ENCODE measurements around the gene STRN3.
"Not testable (repeated sequence)": the region's sequence is repeated elsewhere in the genome, so short reads cannot be mapped to it uniquely, and the experiment has no call there.

STRN3 gene

DNA sequence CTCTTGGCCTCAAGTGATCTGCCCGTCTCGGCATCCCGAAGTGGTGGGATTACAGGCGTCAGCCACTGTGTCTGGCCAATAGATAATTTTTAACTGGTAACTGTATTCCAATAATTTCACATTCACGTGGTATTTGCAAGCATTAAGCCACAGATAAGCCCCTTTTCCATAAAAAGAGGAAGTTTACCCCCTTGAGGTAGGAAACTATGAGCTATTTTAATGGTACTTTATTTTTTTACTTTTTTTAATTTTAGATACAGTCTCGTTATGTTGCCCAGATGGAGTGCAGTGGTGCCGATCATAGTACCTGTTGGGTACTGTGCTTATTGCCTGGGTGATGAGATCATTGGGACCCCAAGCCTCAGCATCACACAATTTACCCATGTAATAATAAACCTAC is 43.6 kb downstream of the STRN3 start:
- Histone ChIP-seq H3K36me3 (ENCODE audit: insufficient read depth, low read length) (no peaks in the 10 kb centered on the region), H3K4me1 (ENCODE audit: insufficient read depth, low read length) (no peaks in the 10 kb centered on the region), H3K9me3 (ENCODE audit: control insufficient read depth, insufficient read depth, low read length) (no peaks in the 10 kb centered on the region), H3K9ac (ENCODE audit: low read depth, low read length) (no peak overlapping the region)

- Histone ChIP-seq H3K9ac (ENCODE audit: low read depth, low read length) (no peak overlapping the region), H3K9me3 (ENCODE audit: control insufficient read depth, insufficient read depth, low read length) (no peaks in the 10 kb centered on the region), H3K36me3 (ENCODE audit: insufficient read depth, low read length) (no peaks in the 10 kb centered on the region), H3K4me1 (ENCODE audit: insufficient read depth, low read length) (no peaks in the 10 kb centered on the region)
Measured at GRCh38 chr14:30980980-30981379, 45.2 kb downstream of the STRN3 start.

- H3K9me3 ChIP-seq (ENCODE audit: control insufficient read depth, insufficient read depth, low read length); H3K36me3 ChIP-seq (ENCODE audit: insufficient read depth, low read length); H3K9ac ChIP-seq (ENCODE audit: low read depth, low read length); H3K4me1 ChIP-seq (ENCODE audit: insufficient read depth, low read length): not testable (repeated sequence)
Measured at GRCh38 chr14:30980106-30980704, 46.0 kb downstream of the STRN3 start.

DNA sequence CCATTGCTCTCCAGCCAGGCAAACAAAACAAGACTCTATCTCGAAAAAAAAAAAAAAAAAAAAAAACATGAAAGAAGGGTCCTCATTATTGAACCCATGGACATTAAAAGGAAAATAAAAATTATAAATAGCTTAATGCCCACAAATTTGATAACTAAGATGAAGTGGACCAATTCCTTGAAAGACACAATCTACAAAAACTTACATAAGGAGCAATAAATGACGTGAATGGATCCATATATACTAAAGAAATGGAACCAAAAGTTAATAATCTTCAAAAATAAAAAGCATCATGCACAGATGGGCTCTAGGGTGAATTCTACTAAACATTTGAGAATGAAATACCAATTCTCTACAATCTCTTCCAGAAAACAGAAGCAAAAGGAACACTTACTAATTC is 48.4 kb downstream of the STRN3 start:
- Histone ChIP-seq H3K36me3 (ENCODE audit: insufficient read depth, low read length) (no peaks in the 10 kb centered on the region), H3K4me1 (ENCODE audit: insufficient read depth, low read length) (no peaks in the 10 kb centered on the region), H3K9me3 (ENCODE audit: control insufficient read depth, insufficient read depth, low read length) (no peaks in the 10 kb centered on the region), H3K9ac (ENCODE audit: low read depth, low read length) (no peak overlapping the region)

- no peaks in the 10 kb centered on the region for H3K4me1 ChIP-seq (ENCODE audit: insufficient read depth, low read length)
- no peaks in the 10 kb centered on the region for H3K9me3 ChIP-seq (ENCODE audit: control insufficient read depth, insufficient read depth, low read length)
- no peaks in the 10 kb centered on the region for H3K36me3 ChIP-seq (ENCODE audit: insufficient read depth, low read length)
- H3K9ac ChIP-seq (ENCODE audit: low read depth, low read length), result no peak overlapping the region
Measured at GRCh38 chr14:30974628-30975027, 51.6 kb downstream of the STRN3 start.

- Histone ChIP-seq H3K36me3 (ENCODE audit: insufficient read depth, low read length) (no peaks in the 10 kb centered on the region), H3K9me3 (ENCODE audit: control insufficient read depth, insufficient read depth, low read length) (no peaks in the 10 kb centered on the region), H3K4me1 (ENCODE audit: insufficient read depth, low read length) (no peaks in the 10 kb centered on the region), H3K9ac (ENCODE audit: low read depth, low read length) (no peak overlapping the region)
Measured at GRCh38 chr14:30972882-30973582, 53.1 kb downstream of the STRN3 start.

GRCh38 chr14:30972036-30972732 is 54.0 kb downstream of the STRN3 start:
- H3K4me1 ChIP-seq (ENCODE audit: insufficient read depth, low read length); H3K9ac ChIP-seq (ENCODE audit: low read depth, low read length); H3K36me3 ChIP-seq (ENCODE audit: insufficient read depth, low read length); H3K9me3 ChIP-seq (ENCODE audit: control insufficient read depth, insufficient read depth, low read length): not testable (repeated sequence)

GRCh38 chr14:30971586-30971985 is 54.6 kb downstream of the STRN3 start:
- Histone ChIP-seq H3K9ac (ENCODE audit: low read depth, low read length) (no peak overlapping the region), H3K36me3 (ENCODE audit: insufficient read depth, low read length) (no peaks in the 10 kb centered on the region), H3K4me1 (ENCODE audit: insufficient read depth, low read length) (no peaks in the 10 kb centered on the region), H3K9me3 (ENCODE audit: control insufficient read depth, insufficient read depth, low read length) (peaks cover 4% of the 10 kb centered on the region; the same call in 1 of the 2 replicates)

DNA sequence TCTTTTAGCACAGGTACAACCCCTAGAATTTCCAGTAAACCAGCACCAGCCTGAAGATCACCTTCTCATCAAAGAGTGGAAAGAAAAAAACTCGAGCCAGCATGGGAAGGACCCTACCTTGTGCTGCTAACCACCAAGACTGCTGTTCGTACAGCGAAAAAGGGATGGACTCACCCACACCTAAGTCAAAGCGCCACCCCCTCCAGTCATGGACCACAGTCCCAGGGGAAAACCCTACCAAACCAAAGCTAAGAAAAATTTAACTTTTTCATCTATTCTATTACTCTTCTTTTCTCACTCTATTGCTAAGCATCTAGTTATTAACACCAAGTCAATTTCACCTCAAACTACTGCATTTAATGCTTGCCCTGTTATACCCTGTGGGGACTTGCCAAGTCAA is 56.4 kb downstream of the STRN3 start:
- not testable (repeated sequence) for H3K9ac ChIP-seq (ENCODE audit: low read depth, low read length); H3K36me3 ChIP-seq (ENCODE audit: insufficient read depth, low read length); H3K9me3 ChIP-seq (ENCODE audit: control insufficient read depth, insufficient read depth, low read length); H3K4me1 ChIP-seq (ENCODE audit: insufficient read depth, low read length)

DNA sequence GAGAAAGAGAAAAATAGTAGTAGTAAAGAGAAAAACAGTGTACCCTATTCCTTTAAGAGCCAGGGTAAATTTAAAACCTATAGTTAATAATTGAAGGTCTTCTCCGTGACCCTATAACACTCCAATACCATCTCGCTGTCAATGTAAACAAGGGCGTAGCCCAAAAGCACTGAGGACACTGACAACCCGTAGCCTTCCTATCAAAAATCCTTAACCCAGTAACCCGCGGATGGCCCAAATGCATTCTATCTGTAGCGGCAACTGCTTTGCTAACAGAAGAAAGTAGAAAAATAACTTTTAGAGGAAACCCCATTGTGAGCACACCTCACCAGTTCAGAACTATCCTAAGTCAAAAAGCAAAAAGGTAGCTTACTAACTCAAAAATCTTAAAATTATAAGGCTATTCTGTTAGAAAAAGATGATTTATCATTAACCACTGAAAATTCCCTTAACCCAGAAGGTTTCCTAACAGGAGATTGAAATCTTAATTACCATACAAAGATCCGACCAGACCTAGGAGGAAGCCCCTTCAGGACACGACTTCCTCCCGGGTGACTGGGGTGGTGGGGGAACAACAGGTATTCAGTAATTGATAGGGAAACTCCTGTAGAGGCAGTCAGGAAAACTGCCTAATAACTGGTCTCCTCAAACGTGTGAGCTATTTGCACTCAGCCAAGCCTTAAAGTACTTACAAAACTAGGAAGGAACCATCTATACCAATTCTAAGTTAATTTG is 58.6 kb downstream of the STRN3 start:
- H3K9me3 ChIP-seq (ENCODE audit: control insufficient read depth, insufficient read depth, low read length), result not testable (repeated sequence)

DNA sequence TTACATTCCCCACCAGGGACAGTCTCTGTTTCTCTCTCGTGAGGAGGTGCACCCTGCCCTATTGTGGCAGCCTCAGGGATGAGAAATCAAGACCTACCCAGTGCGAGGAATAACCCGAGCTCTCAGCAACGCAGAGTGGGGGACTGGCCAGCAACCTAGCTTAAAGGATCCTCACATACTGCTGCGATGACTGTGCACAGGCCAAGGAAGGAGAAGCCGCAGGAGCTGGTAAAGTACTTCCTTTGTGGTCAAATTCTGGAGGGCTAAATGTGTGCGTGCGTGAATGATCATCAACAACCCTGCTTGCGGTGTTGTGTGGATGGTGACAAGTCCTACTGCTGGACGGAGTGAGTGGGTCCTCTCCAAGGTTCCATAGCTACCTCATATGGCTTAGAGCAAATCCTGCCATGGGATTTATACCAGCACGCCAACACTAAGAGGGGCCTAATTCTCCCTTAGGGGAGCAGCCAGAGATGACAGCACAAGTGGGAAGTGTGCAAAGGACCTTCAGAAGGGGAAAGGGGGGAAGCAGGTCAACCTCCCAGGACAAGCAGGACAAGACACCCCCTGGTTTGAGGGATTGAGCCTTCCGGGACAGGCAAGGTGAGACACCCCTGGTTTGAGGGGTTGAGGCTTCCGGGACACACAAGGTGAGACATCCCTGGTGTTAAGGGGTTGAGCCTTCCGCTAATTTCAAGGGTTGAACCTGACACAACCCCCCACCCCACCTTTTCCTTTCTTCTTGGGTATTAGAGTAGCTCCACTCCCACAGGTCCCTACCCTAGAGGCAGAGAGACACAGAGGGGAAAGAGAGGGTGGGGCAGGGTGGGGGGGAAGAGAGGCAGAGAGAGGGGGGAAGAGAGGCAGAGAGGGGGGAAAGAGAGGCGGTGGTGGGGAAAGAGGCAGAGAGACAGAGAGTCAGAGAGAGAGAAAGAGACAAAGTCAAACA is 59.5 kb downstream of the STRN3 start:
- Histone ChIP-seq H3K9ac (ENCODE audit: low read depth, low read length) (no peak overlapping the region), H3K36me3 (ENCODE audit: insufficient read depth, low read length) (peaks cover 3% of the 10 kb centered on the region; the same call in 1 of the 2 replicates), H3K9me3 (ENCODE audit: control insufficient read depth, insufficient read depth, low read length) (peaks cover 5% of the 10 kb centered on the region; the same call in 1 of the 2 replicates), H3K4me1 (ENCODE audit: insufficient read depth, low read length) (no peaks in the 10 kb centered on the region)

More for the DNA sequence above, 58.6 kb downstream of the STRN3 start:
- H3K4me1 ChIP-seq (ENCODE audit: insufficient read depth, low read length); H3K9ac ChIP-seq (ENCODE audit: low read depth, low read length); H3K36me3 ChIP-seq (ENCODE audit: insufficient read depth, low read length): not testable (repeated sequence)

- H3K36me3 ChIP-seq (ENCODE audit: insufficient read depth, low read length); H3K9ac ChIP-seq (ENCODE audit: low read depth, low read length); H3K4me1 ChIP-seq (ENCODE audit: insufficient read depth, low read length); H3K9me3 ChIP-seq (ENCODE audit: control insufficient read depth, insufficient read depth, low read length): not testable (repeated sequence)
Measured at GRCh38 chr14:30965861-30966260, 60.3 kb downstream of the STRN3 start.

DNA sequence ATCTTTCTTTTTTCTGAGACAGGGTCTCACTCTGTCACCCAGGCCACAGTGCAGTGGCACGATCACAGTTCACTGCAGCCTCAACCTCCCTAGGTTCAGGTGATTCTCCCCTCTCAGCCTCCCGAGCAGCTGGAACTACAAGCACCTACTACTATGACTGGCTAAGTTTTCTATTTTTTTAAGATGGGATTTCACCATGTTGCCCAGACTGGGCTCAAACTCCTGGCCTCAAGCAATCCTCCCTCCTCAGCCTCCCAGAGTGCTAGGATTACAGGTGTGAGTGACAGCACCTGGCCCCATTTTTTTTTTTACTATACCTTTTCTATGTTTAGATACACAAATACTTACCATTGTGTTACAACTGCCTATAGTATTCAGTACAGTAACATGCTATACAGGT is 63.6 kb downstream of the STRN3 start:
- H3K36me3 ChIP-seq (ENCODE audit: insufficient read depth, low read length); H3K9ac ChIP-seq (ENCODE audit: low read depth, low read length); H3K9me3 ChIP-seq (ENCODE audit: control insufficient read depth, insufficient read depth, low read length); H3K4me1 ChIP-seq (ENCODE audit: insufficient read depth, low read length): not testable (repeated sequence)

DNA sequence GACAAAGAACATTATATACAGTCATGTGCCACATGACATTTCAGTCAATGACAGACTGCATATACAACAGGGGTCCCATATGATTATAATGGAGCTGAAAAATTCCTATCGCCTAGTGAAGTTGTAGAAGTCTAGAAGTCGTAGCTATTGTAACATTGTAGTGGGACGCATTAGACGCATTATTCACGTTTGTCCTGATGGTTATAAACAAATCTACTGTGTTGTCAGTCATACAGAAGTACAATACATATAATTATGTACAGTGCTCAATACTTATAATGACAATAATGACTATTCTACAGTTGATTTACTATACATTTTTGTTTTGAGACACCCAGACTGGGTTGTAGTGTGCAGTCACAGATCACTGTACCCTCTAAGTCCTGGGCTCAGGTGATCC is 64.8 kb downstream of the STRN3 start:
- Histone ChIP-seq H3K36me3 (ENCODE audit: insufficient read depth, low read length) (peaks cover 3% of the 10 kb centered on the region; the same call in 1 of the 2 replicates), H3K9ac (ENCODE audit: low read depth, low read length) (no peak overlapping the region), H3K9me3 (ENCODE audit: control insufficient read depth, insufficient read depth, low read length) (no peaks in the 10 kb centered on the region), H3K4me1 (ENCODE audit: insufficient read depth, low read length) (no peaks in the 10 kb centered on the region)

Data from ES-I3 (cell line).